Ishikawa (cell line): ENCODE results near the gene USE1.

Experiments
- RAD21 ChIP-seq: IDR thresholded peaks from 2 replicates; pipeline ENCODE4 v1.6.1; 2012; ENCODE audit warnings: low read depth
- TAF1 ChIP-seq: IDR thresholded peaks from 2 replicates; pipeline ENCODE4 v1.6.1; 2012; ENCODE audit warnings: low read depth, mild to moderate bottlenecking
- TF ChIP-seq, protein P1 (sequence below): IDR thresholded peaks from 2 replicates; pipeline ENCODE4 v1.6.1; 2012; ENCODE audit warnings: low read depth, mild to moderate bottlenecking

DNA sequence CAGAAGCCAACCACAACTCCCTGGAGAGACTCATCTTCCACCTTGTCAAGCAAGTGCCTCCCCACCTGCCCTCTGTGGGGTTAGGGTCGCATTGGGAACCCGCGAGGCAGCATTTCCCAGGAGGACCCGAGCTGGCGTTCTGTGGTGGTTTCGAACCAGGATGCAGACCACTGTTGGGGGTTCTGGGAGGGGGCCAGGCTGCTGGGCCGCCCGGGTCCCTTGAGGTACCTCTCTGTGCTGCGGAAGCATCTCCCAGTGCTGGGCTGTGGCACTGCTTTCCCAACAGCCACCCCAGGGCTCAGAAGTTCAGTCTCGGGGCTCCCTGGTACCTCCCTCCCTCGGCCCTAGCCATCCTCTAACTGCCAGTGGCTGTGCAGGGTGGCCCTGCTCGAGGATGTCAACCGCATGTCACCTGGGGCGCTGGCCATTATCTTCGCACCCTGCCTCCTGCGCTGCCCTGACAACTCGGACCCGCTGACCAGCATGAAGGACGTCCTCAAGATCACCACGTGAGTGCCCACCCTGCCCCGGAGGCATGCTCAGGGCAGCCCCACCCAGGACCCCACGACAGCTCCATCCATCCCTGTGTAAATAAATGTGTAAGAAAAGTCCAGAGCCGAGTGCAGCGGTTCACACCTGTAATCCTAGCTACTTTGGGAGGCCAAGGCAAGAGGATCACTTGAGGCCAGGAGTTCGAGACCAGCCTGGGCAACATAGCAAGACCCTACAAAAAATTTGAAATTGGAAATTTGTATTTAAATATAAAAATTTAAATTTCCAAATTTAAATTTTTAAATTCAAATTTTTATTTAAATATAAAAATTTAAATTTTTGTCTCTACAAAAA is 8.2 kb upstream of the USE1 start:
- TF ChIP-seq, protein P1, sequence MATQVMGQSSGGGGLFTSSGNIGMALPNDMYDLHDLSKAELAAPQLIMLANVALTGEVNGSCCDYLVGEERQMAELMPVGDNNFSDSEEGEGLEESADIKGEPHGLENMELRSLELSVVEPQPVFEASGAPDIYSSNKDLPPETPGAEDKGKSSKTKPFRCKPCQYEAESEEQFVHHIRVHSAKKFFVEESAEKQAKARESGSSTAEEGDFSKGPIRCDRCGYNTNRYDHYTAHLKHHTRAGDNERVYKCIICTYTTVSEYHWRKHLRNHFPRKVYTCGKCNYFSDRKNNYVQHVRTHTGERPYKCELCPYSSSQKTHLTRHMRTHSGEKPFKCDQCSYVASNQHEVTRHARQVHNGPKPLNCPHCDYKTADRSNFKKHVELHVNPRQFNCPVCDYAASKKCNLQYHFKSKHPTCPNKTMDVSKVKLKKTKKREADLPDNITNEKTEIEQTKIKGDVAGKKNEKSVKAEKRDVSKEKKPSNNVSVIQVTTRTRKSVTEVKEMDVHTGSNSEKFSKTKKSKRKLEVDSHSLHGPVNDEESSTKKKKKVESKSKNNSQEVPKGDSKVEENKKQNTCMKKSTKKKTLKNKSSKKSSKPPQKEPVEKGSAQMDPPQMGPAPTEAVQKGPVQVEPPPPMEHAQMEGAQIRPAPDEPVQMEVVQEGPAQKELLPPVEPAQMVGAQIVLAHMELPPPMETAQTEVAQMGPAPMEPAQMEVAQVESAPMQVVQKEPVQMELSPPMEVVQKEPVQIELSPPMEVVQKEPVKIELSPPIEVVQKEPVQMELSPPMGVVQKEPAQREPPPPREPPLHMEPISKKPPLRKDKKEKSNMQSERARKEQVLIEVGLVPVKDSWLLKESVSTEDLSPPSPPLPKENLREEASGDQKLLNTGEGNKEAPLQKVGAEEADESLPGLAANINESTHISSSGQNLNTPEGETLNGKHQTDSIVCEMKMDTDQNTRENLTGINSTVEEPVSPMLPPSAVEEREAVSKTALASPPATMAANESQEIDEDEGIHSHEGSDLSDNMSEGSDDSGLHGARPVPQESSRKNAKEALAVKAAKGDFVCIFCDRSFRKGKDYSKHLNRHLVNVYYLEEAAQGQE, result no peak
- TF ChIP-seq RAD21 (no peak), TAF1 (no peak)
